Epithelial cell of proximal tubule (primary cell): Measurements from ENCODE around the gene GRID1. TPM values are rescaled to one million over a fixed set of nuclear protein-coding genes. Genes with fewer than 3 reads are reported as not detected.

Experiments used
- DNase-seq: peaks from one replicate; pipeline ENCODE4 v3.0.0-alpha.2; 2011; ENCODE audit warnings: low read depth
- H3K4me3 ChIP-seq: 2 replicates; pipeline ENCODE4 v1.5.1; 2011; ENCODE audit warnings: low read depth, mild to moderate bottlenecking, low read length
- total RNA-seq: library from RNA; depleted of rRNA; stranded (reverse); fragments of >200 nt; gene quantifications from 2 replicates; pipeline ENCODE4 v1.2.3, GENCODE V29; 2015
- TF ChIP-seq, protein P1 (sequence below): conservative IDR thresholded peaks from 2 replicates; pipeline ENCODE4 v1.5.1; 2012; ENCODE audit warnings: low read depth, mild to moderate bottlenecking, low read length

GRID1 gene
- total RNA-seq, 1 donor from 2014 or later, result 0.52 TPM

DNA sequence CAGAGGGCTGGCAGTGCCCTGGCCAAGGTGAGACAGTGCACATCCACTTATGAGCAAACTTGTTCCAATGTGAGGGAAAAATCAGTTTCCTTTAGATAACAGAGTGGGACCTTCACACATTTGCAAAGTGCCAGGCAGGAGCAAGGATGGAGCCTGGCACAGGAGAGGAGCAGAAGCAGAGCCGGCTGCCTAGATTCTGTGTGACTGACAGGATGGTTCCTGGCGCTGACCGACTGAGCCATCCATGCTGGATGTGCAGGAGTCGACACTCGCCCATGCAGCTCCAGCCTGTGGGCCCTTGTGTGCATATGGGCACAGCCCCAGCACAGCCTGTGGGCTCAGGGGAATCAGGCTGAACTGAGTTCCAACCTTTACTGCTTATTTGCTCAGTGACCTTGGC, 346.5 kb downstream of the GRID1 start:
- TF ChIP-seq, protein P1, sequence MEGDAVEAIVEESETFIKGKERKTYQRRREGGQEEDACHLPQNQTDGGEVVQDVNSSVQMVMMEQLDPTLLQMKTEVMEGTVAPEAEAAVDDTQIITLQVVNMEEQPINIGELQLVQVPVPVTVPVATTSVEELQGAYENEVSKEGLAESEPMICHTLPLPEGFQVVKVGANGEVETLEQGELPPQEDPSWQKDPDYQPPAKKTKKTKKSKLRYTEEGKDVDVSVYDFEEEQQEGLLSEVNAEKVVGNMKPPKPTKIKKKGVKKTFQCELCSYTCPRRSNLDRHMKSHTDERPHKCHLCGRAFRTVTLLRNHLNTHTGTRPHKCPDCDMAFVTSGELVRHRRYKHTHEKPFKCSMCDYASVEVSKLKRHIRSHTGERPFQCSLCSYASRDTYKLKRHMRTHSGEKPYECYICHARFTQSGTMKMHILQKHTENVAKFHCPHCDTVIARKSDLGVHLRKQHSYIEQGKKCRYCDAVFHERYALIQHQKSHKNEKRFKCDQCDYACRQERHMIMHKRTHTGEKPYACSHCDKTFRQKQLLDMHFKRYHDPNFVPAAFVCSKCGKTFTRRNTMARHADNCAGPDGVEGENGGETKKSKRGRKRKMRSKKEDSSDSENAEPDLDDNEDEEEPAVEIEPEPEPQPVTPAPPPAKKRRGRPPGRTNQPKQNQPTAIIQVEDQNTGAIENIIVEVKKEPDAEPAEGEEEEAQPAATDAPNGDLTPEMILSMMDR, result no peak
- no peak overlapping the region for H3K4me3 ChIP-seq
- DNase-seq, result no peak

GRCh38 chr10:86019141-86019540, 347.5 kb downstream of the GRID1 start:
- TF ChIP-seq, protein P1, result no peak
- H3K4me3 ChIP-seq, result no peak overlapping the region

DNA sequence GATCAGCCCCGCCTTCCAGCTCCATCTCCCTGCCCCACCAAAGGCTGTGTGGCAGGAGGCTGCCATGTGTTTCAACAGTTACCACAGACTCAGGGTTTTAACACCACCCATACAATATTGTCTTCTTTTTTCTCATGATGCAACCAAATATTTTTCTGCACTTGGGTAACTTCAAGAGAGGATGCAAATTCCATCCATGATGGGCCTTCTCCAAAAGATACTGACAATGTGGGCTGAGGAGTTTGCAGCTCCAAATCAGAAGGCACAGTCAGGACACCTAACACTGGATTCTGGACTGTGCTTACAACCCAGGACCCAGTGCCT, 347.9 kb downstream of the GRID1 start:
- TF ChIP-seq, protein P1, result no peak
- no peak overlapping the region for H3K4me3 ChIP-seq

More at GRCh38 chr10:86019141-86019540, 347.5 kb downstream of the GRID1 start:
- no peak for DNase-seq

DNA sequence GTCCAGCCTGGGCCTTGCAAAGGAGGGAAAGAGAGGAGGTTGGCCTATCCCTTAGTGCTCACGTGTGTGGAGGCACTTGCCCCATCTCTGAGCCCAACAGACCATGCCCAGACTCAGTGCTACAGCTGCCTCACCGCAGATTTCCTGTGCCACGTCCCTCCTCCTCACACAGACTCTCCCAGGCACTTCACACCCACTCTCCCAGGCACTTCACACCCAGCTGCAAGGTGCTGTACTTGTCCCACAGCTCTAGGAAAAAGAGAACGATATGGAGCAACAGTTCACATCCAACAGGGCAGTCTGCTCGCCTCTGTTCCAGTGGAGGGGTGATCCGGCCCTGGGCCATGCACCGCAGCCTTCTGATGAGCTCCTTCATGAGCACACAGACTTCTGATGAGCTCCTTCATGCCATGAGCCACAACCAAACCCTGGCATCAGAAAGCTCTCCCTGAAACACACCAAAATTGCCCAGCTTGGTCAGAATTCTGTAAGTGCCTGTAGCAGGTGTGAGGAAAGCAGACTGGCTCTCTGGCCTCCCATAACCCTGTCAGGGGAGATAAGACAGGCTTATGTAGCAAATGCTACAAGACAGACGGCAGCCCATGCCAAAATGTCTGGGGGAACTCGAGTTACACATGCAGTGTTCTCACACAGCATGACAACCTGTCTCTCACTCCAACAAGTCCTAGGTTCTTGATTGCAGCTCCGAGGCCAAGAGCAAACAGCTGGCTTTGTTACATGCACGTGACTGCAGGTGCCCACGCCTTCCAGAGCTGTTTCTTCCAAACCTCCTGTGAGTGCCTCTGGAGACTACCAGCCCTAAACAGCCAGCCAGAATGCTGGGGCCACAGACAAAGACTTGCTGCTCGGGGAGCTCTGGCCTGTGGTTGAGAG, 348.5 kb downstream of the GRID1 start:
- no peak overlapping the region for H3K4me3 ChIP-seq
- TF ChIP-seq, protein P1, result no peak
- no peak for DNase-seq

More for the DNA sequence above, 347.9 kb downstream of the GRID1 start:
- DNase-seq, result no peak

DNA sequence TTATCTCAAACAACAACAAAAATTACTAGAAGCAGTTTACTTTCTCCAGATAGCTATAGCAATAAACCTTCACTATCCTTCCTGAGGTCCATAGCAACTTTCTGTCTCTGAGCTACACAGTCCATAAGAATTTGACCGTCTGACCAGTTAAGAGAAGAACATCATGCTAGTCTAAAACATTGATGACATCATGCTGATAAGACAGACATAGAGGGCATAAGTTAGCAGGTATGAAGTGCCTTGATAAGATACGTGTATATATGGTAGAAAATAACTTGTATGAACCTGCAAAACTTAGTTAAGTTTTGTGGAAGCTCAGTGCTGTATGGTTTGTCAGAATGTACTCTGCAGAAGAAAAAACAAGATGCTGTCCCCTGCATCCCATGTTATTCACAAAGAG, 353.0 kb downstream of the GRID1 start:
- no peak overlapping the region for H3K4me3 ChIP-seq
- TF ChIP-seq, protein P1, result no peak
- no peak for DNase-seq

GRCh38 chr10:86007171-86007570, 359.4 kb downstream of the GRID1 start:
- TF ChIP-seq, protein P1, result no peak
- no peak for DNase-seq
- no peak overlapping the region for H3K4me3 ChIP-seq

DNA sequence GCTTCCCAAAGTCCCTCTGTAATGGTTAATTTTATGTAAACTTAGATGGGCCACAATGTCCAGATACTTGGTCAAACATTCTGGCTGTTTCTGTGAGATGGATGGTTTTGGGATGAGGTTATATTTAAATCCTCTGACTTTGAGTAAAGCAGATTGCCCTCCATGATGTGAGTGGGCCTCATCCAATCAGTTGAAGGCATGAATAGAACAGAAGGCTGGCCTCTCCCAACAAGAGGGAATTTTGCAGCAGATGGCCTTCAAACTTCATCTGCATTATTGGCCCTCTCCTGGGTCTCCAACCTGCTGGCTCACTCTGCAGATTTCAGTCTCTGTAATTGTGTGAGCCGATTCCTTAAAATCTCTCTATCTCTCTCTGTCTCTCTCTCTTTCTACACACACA, 362.3 kb downstream of the GRID1 start:
- no peak overlapping the region for H3K4me3 ChIP-seq
- TF ChIP-seq, protein P1, result no peak
- no peak for DNase-seq
